Measurements from ENCODE around the gene HADHB.

The HADHB gene

DNA sequence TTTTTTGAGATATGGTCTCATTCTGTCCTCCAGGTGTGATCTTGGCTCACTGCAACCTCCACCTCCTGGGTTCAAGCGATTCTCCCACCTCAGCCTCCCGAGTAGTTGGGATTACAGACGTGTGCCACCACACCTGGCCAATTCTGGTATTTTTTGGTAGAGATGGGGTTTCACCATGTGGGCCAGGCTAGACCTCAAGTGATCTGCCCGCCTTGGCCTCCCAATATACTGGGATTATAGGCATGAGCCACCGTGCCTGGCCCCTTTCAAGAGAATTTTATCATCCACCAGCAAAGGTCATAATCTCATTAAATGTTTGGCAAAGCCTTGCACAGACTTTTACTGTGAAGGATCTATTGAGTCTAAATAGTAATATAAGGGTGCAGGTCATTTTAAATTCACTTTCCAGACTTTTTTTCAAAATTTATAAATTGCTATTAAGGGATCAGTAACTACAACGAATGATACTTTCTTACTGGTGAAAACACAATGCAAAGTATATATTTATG lies 2.8 kb upstream of the HADHB start:
- TF ChIP-seq POLR2AphosphoS5 (IDR thresholded peaks at IDR 0.05; ENCODE audit: low read depth, low read length) (no peak), SIN3A (IDR thresholded peaks at IDR 0.05; ENCODE audit: borderline replicate concordance, insufficient read depth, low read length) (no peak), TAF1 (IDR thresholded peaks at IDR 0.05; ENCODE audit: borderline replicate concordance, insufficient read depth, low read length) (no peak)

DNA sequence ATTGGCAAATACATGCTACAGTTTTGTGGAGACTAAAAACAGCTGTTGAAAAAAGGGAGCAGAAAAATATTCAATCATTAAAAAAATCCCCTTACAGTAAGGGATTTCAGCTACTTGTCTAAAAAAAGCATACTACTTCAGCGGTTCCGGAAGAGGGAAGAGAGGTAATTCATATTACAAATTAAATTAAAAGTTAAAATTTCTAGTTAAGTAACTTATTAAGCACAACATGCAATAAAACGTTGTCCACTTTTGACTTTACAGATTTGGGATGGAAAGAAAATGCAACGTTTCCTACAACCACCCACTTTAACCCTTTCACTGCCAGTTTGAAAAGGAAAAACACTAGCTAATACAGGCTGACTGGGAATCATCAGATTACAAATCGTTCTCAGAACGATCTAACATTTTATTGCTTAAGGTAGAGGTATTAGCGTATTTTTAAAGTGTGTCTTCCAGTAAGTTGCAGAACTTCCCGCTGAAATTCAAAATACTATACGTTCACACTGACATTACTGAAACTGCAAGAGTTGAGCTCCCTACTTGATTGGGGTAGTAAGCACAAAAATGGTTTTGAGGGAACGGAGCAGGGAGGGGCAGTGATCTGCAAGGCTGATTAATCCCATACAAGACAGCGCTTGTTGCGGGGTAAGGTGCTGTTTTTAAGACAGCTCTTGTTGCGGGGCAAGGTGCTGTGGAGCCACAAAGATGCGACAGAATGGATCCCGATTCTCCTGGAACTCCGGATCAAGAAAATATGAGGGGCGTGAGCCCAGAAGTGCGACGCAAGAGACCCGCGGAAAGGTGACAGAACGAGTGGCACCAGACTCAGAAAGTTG lies 1.1 kb upstream of the HADHB start:
- TF ChIP-seq SIN3A (IDR thresholded peaks at IDR 0.05; ENCODE audit: borderline replicate concordance, insufficient read depth, low read length) (0 out of 2 replicates have a peak, but pooled peaks have one; percentile 65), TAF1 (IDR thresholded peaks at IDR 0.05; ENCODE audit: borderline replicate concordance, insufficient read depth, low read length) (no peak)

DNA sequence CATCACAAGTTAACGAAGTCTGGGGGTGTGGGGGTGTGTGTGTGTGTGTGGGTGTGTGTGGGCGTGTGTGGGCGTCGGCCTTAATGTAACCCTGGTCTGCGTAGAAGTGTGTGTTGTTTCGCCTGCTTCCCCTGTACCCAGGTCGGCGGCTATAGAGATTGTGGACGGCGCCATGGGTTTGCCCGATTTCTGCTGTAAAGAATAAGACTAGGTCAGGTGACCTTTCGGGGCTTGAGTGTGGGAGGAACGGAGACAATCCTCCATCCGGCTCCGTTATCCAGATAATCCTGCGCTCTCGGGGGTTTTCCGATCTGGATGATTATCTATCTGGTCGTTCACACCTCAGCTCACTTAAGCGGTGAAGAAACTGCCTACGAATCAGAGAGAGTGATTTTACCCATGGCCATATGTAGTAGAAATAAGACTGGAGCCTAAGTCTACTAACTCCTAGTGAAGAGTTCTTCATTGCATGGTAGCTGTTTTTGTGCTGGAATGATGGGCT lies 543 bp downstream of the HADHB start:
- TF ChIP-seq, protein P1, sequence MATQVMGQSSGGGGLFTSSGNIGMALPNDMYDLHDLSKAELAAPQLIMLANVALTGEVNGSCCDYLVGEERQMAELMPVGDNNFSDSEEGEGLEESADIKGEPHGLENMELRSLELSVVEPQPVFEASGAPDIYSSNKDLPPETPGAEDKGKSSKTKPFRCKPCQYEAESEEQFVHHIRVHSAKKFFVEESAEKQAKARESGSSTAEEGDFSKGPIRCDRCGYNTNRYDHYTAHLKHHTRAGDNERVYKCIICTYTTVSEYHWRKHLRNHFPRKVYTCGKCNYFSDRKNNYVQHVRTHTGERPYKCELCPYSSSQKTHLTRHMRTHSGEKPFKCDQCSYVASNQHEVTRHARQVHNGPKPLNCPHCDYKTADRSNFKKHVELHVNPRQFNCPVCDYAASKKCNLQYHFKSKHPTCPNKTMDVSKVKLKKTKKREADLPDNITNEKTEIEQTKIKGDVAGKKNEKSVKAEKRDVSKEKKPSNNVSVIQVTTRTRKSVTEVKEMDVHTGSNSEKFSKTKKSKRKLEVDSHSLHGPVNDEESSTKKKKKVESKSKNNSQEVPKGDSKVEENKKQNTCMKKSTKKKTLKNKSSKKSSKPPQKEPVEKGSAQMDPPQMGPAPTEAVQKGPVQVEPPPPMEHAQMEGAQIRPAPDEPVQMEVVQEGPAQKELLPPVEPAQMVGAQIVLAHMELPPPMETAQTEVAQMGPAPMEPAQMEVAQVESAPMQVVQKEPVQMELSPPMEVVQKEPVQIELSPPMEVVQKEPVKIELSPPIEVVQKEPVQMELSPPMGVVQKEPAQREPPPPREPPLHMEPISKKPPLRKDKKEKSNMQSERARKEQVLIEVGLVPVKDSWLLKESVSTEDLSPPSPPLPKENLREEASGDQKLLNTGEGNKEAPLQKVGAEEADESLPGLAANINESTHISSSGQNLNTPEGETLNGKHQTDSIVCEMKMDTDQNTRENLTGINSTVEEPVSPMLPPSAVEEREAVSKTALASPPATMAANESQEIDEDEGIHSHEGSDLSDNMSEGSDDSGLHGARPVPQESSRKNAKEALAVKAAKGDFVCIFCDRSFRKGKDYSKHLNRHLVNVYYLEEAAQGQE (IDR thresholded peaks at IDR 0.05; ENCODE audit: insufficient read depth in 1 of 2, low read depth in 2 of 2, low read length in 2 of 2) = no peak
- TF ChIP-seq SIN3A (IDR thresholded peaks at IDR 0.05; ENCODE audit: borderline replicate concordance, insufficient read depth, low read length) = no peak
- no peak for TF ChIP-seq FOXP2 (optimal IDR thresholded peaks at IDR 0.05; ENCODE audit: borderline replicate concordance, extremely low read depth, extremely low read length, insufficient read depth)
- TF ChIP-seq POLR2AphosphoS5 (IDR thresholded peaks at IDR 0.05; ENCODE audit: low read depth, low read length) = no peak

DNA sequence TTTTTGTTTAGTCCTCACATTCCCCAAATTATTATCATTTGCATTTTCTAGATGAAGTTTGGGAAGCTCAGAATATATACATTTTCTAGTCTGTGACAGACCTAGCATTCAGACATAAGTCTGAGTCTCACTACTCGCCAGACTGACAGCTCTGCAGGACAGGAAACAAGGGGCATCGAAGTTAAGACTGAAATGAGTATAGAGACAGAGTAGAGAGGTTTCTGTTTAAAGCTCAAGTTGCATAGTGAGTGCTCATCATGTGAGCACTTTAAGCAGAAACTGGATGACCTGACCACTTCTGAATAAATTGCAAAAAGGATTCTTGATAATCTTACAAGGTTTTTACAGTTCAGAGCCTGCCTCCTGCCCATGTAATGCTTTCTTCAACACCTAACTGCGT lies 1.1 kb downstream of the HADHB start:
- TF ChIP-seq SIN3A (IDR thresholded peaks at IDR 0.05; ENCODE audit: borderline replicate concordance, insufficient read depth, low read length) = no peak
- TF ChIP-seq TAF1 (IDR thresholded peaks at IDR 0.05; ENCODE audit: borderline replicate concordance, insufficient read depth, low read length) = no peak
- TF ChIP-seq, protein P1 (IDR thresholded peaks at IDR 0.05; ENCODE audit: insufficient read depth in 1 of 2, low read depth in 2 of 2, low read length in 2 of 2) = no peak
- no peak for TF ChIP-seq FOXP2 (optimal IDR thresholded peaks at IDR 0.05; ENCODE audit: borderline replicate concordance, extremely low read depth, extremely low read length, insufficient read depth)
- no peak for TF ChIP-seq POLR2AphosphoS5 (IDR thresholded peaks at IDR 0.05; ENCODE audit: low read depth, low read length)

DNA sequence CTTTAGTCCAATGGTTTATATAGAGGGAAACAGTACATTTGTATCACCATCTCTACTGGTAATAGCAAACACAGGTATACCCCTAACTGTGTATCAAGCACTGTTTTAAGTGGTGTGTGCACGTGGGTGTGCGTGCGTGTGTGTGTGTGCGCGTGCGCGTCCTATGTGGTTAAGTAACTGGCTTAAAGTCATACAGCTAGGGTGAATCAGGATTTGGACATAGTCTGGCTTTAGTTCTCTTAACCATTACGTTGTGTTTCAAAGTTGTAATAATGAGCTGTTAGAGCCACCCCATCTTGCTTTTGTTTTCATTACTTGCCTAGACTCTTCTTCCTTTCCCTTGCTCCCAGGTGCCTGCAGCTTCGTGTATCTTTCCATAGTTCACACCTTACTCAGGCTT lies 2.1 kb downstream of the HADHB start:
- TF ChIP-seq, protein P1 (IDR thresholded peaks at IDR 0.05; ENCODE audit: insufficient read depth in 1 of 2, low read depth in 2 of 2, low read length in 2 of 2) = no peak
- TF ChIP-seq TAF1 (IDR thresholded peaks at IDR 0.05; ENCODE audit: borderline replicate concordance, insufficient read depth, low read length) (no peak), SIN3A (IDR thresholded peaks at IDR 0.05; ENCODE audit: borderline replicate concordance, insufficient read depth, low read length) (no peak), POLR2AphosphoS5 (IDR thresholded peaks at IDR 0.05; ENCODE audit: low read depth, low read length) (no peak), FOXP2 (optimal IDR thresholded peaks at IDR 0.05; ENCODE audit: borderline replicate concordance, extremely low read depth, extremely low read length, insufficient read depth) (no peak)

DNA sequence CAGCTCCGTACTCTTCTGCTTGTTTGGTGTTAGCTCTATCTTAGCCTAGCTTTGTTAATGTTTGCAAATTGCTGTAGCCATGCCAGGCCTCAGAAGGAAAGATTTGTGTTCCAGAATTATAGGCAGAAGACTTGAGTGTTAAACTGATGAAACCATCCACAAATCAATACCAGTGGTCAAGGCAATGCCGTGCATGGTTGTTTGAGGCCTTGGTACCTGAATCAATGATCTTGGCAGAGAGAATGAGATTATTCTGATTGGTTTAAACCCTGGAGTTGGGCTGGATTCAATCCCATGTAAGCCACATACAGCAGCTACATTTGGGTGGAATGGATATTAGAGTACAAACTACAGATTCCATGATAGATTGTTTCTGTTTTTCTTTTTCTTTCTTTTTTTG lies 4.9 kb downstream of the HADHB start:
- TF ChIP-seq FOXP2 (optimal IDR thresholded peaks at IDR 0.05; ENCODE audit: borderline replicate concordance, extremely low read depth, extremely low read length, insufficient read depth) (no peak), SIN3A (IDR thresholded peaks at IDR 0.05; ENCODE audit: borderline replicate concordance, insufficient read depth, low read length) (no peak), POLR2AphosphoS5 (IDR thresholded peaks at IDR 0.05; ENCODE audit: low read depth, low read length) (no peak), TAF1 (IDR thresholded peaks at IDR 0.05; ENCODE audit: borderline replicate concordance, insufficient read depth, low read length) (no peak)
- TF ChIP-seq, protein P1 (IDR thresholded peaks at IDR 0.05; ENCODE audit: insufficient read depth in 1 of 2, low read depth in 2 of 2, low read length in 2 of 2) = no peak
